Measurements from ENCODE around the gene S100A4. TPM values are rescaled to one million over a fixed set of nuclear protein-coding genes. Genes with fewer than 3 reads are reported as not detected.

The S100A4 gene
- polyA plus RNA-seq, 1 donor from 2014 or later, result not detected

GRCh38 chr1:153506831-153507413, 38.7 kb downstream of the S100A4 start:
- H2AFZ ChIP-seq (ENCODE audit: low read depth, low read length), result no peak overlapping the region
- no peak overlapping the region for H3K27ac ChIP-seq (ENCODE audit: low read length)

GRCh38 chr1:153506386-153506785, 39.2 kb downstream of the S100A4 start:
- H3K9ac ChIP-seq (ENCODE audit: low read length), result no peak overlapping the region
- no peak overlapping the region for H3K27ac ChIP-seq (ENCODE audit: low read length)
- TF ChIP-seq RAD21 (conservative IDR thresholded peaks at IDR 0.05) (no peak), EP300 (conservative IDR thresholded peaks at IDR 0.05; ENCODE audit: poor library complexity, severe bottlenecking) (no peak), SMC3 (conservative IDR thresholded peaks at IDR 0.05; ENCODE audit: poor library complexity) (no peak), POLR2AphosphoS5 (IDR thresholded peaks at IDR 0.05) (no peak), REST (IDR thresholded peaks at IDR 0.05; ENCODE audit: borderline replicate concordance) (no peak), CTCF (IDR thresholded peaks at IDR 0.05; ENCODE audit: poor library complexity, severe bottlenecking) (no peak)

More at GRCh38 chr1:153506831-153507413, 38.7 kb downstream of the S100A4 start:
- no peaks in the 10 kb centered on the region for H4K20me1 ChIP-seq (ENCODE audit: insufficient read depth)
- H3F3A ChIP-seq (ENCODE audit: insufficient read depth, low read length, poor library complexity, severe bottlenecking), result no peaks in the 10 kb centered on the region
- H3K9me3 ChIP-seq (ENCODE audit: low read length), result no peaks in the 10 kb centered on the region
- no peaks in the 10 kb centered on the region for H3K79me2 ChIP-seq (replicated peaks; ENCODE audit: insufficient read depth, low read length)
- H3K4me2 ChIP-seq (ENCODE audit: low read length), result no peak overlapping the region
- no peak overlapping the region for H3K9ac ChIP-seq (ENCODE audit: low read length)
- no peaks in the 10 kb centered on the region for H3K9me2 ChIP-seq (ENCODE audit: insufficient read depth, low read length)
- TF ChIP-seq EZH2 (IDR thresholded peaks at IDR 0.05; ENCODE audit: borderline replicate concordance, insufficient read depth, low read length, poor library complexity, severe bottlenecking) (no peak), POLR2AphosphoS5 (IDR thresholded peaks at IDR 0.05) (no peak), MXI1 (conservative IDR thresholded peaks at IDR 0.05; ENCODE audit: poor library complexity, severe bottlenecking) (no peak), EP300 (conservative IDR thresholded peaks at IDR 0.05; ENCODE audit: poor library complexity, severe bottlenecking) (no peak), RAD21 (conservative IDR thresholded peaks at IDR 0.05) (no peak), SMC3 (conservative IDR thresholded peaks at IDR 0.05; ENCODE audit: poor library complexity) (no peak), TAF1 (IDR thresholded peaks at IDR 0.05; ENCODE audit: low read depth) (no peak), REST (IDR thresholded peaks at IDR 0.05; ENCODE audit: borderline replicate concordance) (no peak), CTCF (IDR thresholded peaks at IDR 0.05; ENCODE audit: poor library complexity, severe bottlenecking) (no peak)
- no peaks in the 10 kb centered on the region for H3K36me3 ChIP-seq (ENCODE audit: insufficient read depth, low read length)
- no peaks in the 10 kb centered on the region for H3K27me3 ChIP-seq (ENCODE audit: insufficient read depth, low read depth, low read length)
- no peak overlapping the region for H3K4me3 ChIP-seq (ENCODE audit: low read length)

More at GRCh38 chr1:153506386-153506785, 39.2 kb downstream of the S100A4 start:
- no peak overlapping the region for H3K4me3 ChIP-seq (ENCODE audit: low read length)
- H3K4me2 ChIP-seq (ENCODE audit: low read length), result no peak overlapping the region
- H4K20me1 ChIP-seq (ENCODE audit: insufficient read depth), result no peaks in the 10 kb centered on the region
- H3K9me2 ChIP-seq (ENCODE audit: insufficient read depth, low read length), result no peaks in the 10 kb centered on the region
- no peaks in the 10 kb centered on the region for H3K9me3 ChIP-seq (ENCODE audit: low read length)
- H2AFZ ChIP-seq (ENCODE audit: low read depth, low read length), result no peak overlapping the region
- no peaks in the 10 kb centered on the region for H3K36me3 ChIP-seq (ENCODE audit: insufficient read depth, low read length)
- H3F3A ChIP-seq (ENCODE audit: insufficient read depth, low read length, poor library complexity, severe bottlenecking), result no peaks in the 10 kb centered on the region
- no peaks in the 10 kb centered on the region for H3K79me2 ChIP-seq (replicated peaks; ENCODE audit: insufficient read depth, low read length)
- no peaks in the 10 kb centered on the region for H3K27me3 ChIP-seq (ENCODE audit: insufficient read depth, low read depth, low read length)
